Mesangial cell (primary cell): ENCODE data around the gene H2AZ2. TPM values are rescaled to one million over a fixed set of nuclear protein-coding genes. Genes with fewer than 3 reads are reported as not detected.

Experiments used
- total RNA-seq: library from RNA; depleted of rRNA; stranded (reverse); fragments of >200 nt; gene quantifications from 2 replicates; pipeline ENCODE4 v1.2.3, GENCODE V29; 2015

H2AZ2 gene
- total RNA-seq = 105 and 178 TPM in 2 replicates

DNA sequence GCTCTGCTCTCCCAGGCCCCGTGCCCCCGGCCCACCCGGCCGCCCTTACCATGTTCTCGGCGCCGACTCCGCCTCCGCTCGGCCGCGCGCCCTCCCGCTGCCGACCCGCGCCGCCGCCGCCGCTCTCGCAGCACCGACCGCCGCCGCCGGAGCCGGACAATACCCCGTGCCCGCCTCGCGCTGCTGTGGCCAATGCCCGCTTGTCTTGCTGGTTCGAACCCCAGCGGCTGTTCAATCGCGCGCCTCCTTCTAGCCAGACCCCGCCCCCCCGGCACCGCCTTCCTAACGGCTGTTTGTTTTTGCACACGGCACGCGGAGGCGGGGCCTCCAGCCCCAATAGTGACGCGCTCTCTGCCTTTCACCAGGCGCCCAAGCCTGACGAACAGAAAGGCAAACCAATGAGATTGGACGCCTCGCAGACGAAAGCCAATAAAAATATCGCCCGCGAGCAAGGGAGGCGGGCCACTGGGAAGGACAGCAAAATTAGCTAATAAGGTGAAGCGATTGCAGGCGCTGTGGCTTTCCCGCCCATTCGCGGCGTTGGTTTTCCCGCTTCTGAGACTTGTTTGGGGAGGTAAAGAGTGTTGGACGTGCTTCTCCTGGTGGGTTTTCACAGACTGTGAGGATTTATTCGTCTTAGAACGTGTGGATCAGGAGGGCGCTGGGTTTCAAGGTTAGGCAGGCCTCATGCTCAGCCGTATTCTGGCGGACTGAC, at the start of gene H2AZ2:
Gene H2AZ2, minus strand, starts transcription at position 168 of the 715 bp plus-strand sequence. Its CDS starts 116 bp downstream, at position 52.

DNA sequence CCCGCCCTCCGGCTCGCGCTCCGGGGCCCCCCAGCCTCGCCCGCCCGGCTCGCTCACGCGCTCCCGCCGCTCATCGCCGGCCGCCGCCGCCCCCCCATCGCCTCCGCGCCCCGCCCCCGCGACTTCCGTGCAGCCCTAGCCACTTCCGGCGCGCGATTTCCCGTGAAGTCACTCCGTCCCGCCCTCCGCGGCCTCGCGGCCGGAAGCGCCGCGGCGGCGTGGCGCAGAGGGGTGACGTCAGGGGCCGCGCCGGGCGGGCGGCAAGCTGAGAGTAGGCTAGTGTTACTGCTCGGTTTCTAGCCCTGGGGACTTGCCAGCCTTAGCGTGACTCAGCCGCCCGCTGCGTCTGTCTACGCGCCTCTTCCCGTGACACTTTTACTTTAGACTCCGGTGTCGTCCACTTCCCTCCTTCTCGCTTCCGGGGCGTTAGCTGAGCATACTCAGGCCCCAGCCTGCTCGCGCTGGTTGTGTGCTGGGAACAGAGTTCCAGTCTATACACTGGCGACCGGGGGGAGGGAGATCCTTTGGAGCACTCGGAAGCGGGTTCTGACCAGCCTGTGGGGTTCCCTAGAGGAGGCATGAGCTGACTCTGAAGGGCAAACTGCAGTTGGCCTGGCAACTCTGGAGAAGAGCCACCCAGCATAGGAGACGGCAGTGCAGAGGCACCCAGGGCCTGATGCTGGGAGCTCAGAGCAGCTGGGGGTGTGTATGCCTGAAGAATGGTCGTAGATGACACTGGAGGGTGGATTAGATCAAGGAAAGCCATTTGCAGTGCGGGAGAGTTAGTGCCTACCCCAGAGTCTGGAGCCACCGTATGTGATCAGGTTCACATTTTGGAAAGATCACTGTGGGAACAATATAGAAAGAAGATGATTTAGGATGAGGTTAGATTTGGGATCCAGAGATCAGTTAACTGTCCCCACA, 37.8 kb upstream of the H2AZ2 start, which contains the start of gene PURB:
Gene PURB, minus strand, starts transcription at position 137 of the 924 bp plus-strand sequence. CDS start 182 bp downstream, outside the sequence.

DNA sequence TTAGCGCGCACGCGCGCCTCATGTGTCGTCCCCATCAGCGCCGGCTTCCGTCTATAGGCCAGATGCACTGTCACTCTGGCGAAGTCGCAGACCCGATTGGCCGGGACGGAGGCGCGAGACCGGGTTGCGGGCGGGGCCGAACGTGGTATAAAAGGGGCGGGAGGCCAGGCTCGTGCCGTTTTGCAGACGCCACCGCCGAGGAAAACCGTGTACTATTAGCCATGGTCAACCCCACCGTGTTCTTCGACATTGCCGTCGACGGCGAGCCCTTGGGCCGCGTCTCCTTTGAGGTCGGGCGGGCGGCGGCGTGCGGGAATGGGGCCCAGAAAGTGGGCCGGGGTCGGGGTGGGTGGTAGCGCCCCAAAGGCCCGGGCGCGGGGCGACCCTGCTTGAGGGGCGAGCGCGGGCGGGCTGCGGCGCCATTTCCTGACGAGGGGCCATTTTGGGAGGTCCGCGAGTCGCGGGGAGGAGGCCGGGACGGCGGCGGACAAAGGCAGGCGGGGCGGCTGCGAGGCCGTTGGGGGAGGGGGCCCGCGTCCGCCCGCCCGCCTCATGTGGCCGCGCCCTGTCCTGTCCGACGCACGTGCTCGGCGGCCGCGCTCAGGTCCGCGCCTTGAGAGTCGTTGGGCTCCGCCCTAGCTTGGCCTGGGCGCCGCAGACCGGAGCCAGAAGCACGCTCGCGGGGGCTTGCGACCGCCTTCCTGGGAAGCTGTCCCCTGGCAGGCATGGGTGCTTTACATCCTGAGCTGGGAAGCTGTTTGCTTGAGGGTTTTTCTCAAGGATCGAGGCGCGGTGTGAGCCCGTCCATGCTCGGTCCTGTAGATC, 51.2 kb downstream of the H2AZ2 start, which contains the start of gene PPIA:
Gene PPIA, plus strand, starts transcription at position 178 of the 825 bp plus-strand sequence. Its CDS starts 44 bp downstream, at position 222.

Other genes starting within 250 kb of the H2AZ2 start
- 90.9 and 105 TPM in 2 replicates for gene OGDH, start 241.5 kb downstream of the H2AZ2 start, total RNA-seq
- 23.5 and 37.0 TPM in 2 replicates for gene ZMIZ2, start 99.2 kb downstream of the H2AZ2 start, total RNA-seq
- 1,637 and 3,097 TPM in 2 replicates for gene PPIA, start 51.4 kb downstream of the H2AZ2 start, total RNA-seq
- gene PURB, start 37.4 kb upstream of the H2AZ2 start, total RNA-seq = 9.6 and 12.9 TPM in 2 replicates
- under 0.01 and 0.13 TPM in 2 replicates for gene MYO1G, start 130.9 kb upstream of the H2AZ2 start, total RNA-seq
- gene CCM2, start 152.1 kb upstream of the H2AZ2 start, total RNA-seq = 49.2 and 66.6 TPM in 2 replicates
- gene NACAD, start 240.9 kb upstream of the H2AZ2 start, total RNA-seq = 6.0 and 9.4 TPM in 2 replicates